ENCODE results near the gene CD9.
"Not testable (repeated sequence)": the region's sequence is repeated elsewhere in the genome, so short reads cannot be mapped to it uniquely, and the experiment has no call there.

The CD9 gene, protein sequence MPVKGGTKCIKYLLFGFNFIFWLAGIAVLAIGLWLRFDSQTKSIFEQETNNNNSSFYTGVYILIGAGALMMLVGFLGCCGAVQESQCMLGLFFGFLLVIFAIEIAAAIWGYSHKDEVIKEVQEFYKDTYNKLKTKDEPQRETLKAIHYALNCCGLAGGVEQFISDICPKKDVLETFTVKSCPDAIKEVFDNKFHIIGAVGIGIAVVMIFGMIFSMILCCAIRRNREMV

DNA sequence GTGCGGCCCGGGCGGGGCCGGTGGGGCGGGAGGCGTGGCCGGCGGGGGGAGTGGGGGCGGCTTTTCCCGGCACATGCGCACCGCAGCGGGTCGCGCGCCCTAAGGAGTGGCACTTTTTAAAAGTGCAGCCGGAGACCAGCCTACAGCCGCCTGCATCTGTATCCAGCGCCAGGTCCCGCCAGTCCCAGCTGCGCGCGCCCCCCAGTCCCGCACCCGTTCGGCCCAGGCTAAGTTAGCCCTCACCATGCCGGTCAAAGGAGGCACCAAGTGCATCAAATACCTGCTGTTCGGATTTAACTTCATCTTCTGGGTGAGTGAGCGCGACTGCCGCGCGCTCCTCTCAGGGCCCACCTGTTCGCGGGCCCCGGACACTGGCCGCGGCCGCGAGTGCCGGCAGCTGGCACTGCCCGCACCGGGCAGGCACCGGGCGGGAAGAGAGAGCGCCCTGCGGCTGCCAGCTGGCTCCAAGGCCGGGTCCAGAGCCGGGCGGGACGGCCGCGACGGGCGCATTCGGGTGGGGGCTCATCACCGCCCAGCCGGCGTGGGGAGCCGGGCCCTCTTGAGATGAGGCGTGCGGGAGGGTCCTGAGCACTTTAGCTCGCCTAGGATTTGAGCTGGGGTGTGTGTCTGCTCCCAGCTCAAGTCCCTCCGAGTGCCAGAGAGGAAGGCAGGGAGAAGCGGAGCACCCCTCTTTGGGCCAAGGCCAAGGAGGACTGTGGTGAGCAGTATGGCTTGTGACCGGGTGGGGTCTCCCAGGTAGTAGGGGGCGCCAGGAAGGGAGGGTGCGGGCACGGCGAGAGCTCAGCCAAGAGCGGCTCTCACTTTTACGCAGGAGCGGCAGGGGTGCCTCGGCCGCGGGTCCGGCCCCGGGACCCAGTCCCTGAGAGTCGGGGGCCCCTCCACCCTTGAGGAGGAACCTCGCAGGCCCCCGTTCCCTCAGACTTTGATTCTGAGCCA lies at the start of gene CD9:
Gene CD9 (plus strand): TSS at position 145 of the 957 bp plus-strand sequence. CDS start 100 bp downstream, at position 245.
- Mint-ChIP-seq H3K4me3 (peak within 1 kb of the TSS; percentile 82 to 86 (median 84)), H3K36me3 (ENCODE audit: low read depth) (no peaks in the 10 kb centered on the region), H3K27me3 (ENCODE audit: low read depth) (peaks cover 58% of the 10 kb centered on the region), H3K4me1 (peaks cover 64% of the 10 kb centered on the region), H3K27ac (peak within 1 kb of the TSS; percentile 34 to 82 (median 79)), H3K9me3 (no peaks in the 10 kb centered on the region)
- TF ChIP-seq, protein P1, sequence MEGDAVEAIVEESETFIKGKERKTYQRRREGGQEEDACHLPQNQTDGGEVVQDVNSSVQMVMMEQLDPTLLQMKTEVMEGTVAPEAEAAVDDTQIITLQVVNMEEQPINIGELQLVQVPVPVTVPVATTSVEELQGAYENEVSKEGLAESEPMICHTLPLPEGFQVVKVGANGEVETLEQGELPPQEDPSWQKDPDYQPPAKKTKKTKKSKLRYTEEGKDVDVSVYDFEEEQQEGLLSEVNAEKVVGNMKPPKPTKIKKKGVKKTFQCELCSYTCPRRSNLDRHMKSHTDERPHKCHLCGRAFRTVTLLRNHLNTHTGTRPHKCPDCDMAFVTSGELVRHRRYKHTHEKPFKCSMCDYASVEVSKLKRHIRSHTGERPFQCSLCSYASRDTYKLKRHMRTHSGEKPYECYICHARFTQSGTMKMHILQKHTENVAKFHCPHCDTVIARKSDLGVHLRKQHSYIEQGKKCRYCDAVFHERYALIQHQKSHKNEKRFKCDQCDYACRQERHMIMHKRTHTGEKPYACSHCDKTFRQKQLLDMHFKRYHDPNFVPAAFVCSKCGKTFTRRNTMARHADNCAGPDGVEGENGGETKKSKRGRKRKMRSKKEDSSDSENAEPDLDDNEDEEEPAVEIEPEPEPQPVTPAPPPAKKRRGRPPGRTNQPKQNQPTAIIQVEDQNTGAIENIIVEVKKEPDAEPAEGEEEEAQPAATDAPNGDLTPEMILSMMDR (IDR thresholded peaks at IDR 0.05; ENCODE audit: unreplicated experiment in 3 of 3): no peak

DNA sequence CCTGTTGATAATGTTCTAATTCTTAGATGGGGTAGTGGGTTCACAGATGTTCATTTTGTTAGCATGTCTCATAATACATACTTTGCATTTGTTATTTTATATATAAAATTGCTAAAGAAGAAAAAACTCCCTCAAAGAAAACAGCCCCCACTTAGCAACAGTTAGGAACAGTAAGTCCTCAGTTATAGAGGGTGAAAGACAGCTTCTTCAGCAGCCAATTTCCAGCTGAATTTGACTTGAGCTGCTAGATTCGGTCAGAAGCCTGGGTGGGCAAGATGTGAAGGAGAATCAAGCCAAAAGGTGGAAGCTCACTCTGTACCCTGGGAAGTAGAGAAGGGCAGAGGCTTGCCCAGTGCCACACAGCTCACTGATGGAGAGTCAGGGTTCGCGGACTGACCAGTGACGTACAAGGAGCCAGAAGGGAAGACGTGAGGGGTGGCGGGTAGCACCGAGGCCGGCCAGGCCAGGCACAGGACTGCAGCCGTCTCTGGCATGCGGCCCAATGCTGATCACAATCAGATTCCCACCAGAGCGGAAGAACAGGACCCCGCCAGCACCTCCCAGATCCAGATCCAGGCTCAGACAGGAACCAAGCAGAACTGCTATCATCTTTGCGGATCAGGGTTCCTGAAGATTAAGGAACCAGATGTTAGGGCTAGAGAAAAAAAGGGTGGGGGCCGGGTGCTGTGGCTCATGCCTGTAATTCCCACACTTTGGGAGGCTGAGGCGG lies 45.3 kb upstream of the CD9 start:
- Mint-ChIP-seq H3K27me3 (ENCODE audit: low read depth) (no peaks in the 10 kb centered on the region), H3K4me1 (peaks cover 12% of the 10 kb centered on the region), H3K9me3 (no peaks in the 10 kb centered on the region), H3K27ac (no peak overlapping the region), H3K4me3 (no peak overlapping the region), H3K36me3 (ENCODE audit: low read depth) (no peaks in the 10 kb centered on the region)
- TF ChIP-seq, protein P1 (IDR thresholded peaks at IDR 0.05; ENCODE audit: unreplicated experiment in 3 of 3): no peak

DNA sequence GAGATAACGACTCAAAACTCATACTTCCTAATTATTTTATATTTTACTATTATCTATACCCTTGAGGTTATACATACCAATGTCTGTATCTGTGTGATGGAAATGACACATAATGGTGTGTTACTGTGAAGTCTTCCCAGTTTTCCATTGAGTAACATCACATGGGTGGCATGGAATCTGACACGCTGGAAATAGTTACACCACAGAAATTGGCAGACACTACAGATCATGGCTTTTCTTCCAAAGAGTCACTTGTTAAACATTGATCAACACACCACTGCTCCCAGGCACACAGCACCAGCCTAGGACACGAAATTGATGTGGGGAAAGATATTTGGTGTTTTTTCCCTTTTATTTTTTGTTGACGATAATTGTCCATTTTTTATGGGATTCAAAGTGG lies 42.7 kb upstream of the CD9 start:
- Mint-ChIP-seq H3K36me3 (ENCODE audit: low read depth) (no peaks in the 10 kb centered on the region), H3K4me1 (peaks cover 29% of the 10 kb centered on the region), H3K27ac (peak overlapping the region in 2 of 3 experiments; percentile 13 to 48), H3K4me3 (no peak overlapping the region), H3K27me3 (ENCODE audit: low read depth) (no peaks in the 10 kb centered on the region), H3K9me3 (no peaks in the 10 kb centered on the region)
- TF ChIP-seq, protein P1 (IDR thresholded peaks at IDR 0.05; ENCODE audit: unreplicated experiment in 3 of 3): no peak

DNA sequence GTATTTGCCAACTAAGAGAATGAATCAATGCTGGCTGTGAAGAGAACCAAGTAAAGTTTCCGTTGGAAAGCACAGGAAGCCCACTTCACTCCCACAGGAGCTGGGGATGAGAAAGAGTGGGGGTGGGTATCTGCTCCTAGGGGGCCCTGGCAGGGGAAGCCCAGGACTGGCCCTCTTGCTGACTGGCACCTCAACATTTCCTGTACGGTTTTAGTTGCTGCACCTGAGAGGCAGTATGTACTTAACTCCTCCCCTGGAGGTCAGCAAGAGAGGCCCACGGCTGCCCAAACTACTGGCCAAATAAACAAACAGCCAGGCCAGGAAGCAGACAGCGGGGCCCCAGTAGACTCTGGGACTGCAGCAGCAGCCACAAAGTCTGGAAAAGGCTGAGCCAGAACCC lies 41.9 kb upstream of the CD9 start:
- Mint-ChIP-seq H3K9me3 (no peaks in the 10 kb centered on the region), H3K36me3 (ENCODE audit: low read depth) (no peaks in the 10 kb centered on the region), H3K4me3 (no peak overlapping the region), H3K27ac (peak overlapping the region; percentile 13 to 66 (median 48)), H3K4me1 (peaks cover 29% of the 10 kb centered on the region), H3K27me3 (ENCODE audit: low read depth) (no peaks in the 10 kb centered on the region)
- TF ChIP-seq, protein P1 (IDR thresholded peaks at IDR 0.05; ENCODE audit: unreplicated experiment in 3 of 3): no peak

DNA sequence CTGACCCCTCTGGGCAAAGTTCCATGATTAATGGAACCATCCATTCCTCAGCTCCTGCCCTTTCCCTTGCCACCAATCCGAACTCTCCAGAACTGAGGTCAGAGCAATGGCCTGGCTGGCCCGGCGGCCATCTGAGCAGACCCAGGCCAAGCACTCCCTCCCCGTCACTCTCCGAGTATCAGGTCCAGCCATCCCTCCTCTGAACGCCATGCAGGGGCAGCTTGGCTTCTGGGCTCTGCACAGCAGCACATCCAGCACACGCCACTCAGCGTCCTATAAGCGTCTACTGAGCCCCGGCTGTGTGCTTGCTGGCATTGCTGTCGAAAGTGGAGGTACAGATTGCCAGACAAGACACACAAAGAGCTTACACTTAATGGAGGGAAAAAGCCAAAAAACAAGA lies 41.5 kb upstream of the CD9 start:
- no peaks in the 10 kb centered on the region for H3K9me3 Mint-ChIP-seq
- H3K4me1 Mint-ChIP-seq: peaks cover 29% of the 10 kb centered on the region
- no peaks in the 10 kb centered on the region for H3K36me3 Mint-ChIP-seq (ENCODE audit: low read depth)
- peak overlapping the region in 1 of 3 experiments; percentile 4 for H3K4me3 Mint-ChIP-seq
- TF ChIP-seq, protein P1 (IDR thresholded peaks at IDR 0.05; ENCODE audit: unreplicated experiment in 3 of 3): no peak
- no peak overlapping the region for H3K27ac Mint-ChIP-seq
- no peaks in the 10 kb centered on the region for H3K27me3 Mint-ChIP-seq (ENCODE audit: low read depth)

DNA sequence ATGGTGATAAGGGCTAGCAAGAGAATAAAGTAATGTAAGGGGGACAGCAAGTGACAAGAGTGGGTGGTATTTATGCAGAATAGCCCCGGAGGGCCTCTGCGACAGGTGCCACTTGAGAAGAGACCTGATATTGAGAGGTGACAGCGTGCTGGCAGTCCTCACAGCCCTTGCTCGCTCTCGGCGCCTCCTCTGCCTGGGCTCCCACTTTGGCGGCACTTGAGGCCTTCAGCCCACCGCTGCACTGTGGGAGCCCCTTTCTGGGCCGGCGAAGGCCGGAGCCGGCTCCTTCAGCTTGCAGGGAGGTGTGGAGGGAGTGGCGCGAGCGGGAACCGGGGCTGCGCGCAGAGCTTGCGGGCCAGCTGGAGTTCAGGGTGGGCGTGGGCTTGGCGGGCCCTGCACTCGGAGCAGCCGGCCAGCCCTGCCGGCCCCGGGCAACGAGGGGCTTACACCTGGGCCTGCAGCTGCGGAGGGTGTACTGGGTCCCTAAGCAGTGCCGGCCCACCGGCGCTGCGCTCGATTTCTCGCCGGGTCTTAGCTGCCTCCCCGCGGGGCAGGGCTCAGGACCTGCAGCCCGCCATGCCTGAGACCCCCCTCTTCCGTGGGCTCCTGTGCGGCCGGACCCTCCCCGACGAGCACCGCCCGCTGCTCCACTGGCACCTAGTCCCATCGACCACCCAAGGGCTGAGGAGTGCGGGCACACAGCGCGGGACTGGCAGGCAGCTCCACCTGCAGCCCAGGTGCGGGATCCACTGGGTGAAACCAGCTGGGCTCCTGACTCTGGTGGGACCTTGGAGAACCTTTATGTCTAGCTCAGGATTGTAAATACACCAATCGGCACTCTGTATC lies 40.8 kb upstream of the CD9 start:
- not testable (repeated sequence) for H3K27ac Mint-ChIP-seq; H3K27me3 Mint-ChIP-seq (ENCODE audit: low read depth); H3K36me3 Mint-ChIP-seq (ENCODE audit: low read depth); H3K9me3 Mint-ChIP-seq; H3K4me3 Mint-ChIP-seq
- peaks cover 29% of the 10 kb centered on the region for H3K4me1 Mint-ChIP-seq

DNA sequence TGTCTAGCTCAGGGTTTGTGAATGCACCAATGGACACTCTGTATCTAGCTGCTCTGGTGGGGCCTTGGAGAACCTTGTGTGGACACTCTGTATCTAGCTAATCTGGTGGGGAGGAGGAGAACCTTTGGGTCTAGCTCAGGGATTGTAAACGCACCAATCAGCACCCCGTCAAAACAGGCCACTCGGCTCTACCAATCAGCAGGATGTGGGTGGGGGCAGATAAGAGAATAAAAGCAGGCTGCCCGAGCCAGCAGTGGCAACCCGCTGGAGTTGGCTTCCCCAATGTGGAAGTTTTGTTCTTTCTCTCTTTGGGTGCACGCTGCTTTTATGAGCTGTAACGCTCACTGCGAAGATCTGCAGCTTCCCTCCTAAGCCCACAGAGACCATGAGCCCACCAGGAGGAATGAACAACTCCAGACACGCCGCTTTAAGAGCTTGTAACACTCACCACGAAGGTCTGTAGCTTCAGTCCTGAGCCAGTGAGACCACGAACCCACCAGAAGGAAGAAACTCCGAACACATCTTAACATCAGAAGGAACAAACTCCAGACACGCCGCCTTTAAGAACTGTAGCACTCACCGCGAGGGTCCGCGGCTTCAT lies 40.1 kb upstream of the CD9 start:
- H3K9me3 Mint-ChIP-seq; H3K4me3 Mint-ChIP-seq; H3K27me3 Mint-ChIP-seq (ENCODE audit: low read depth); H3K36me3 Mint-ChIP-seq (ENCODE audit: low read depth): not testable (repeated sequence)
- Mint-ChIP-seq H3K27ac (peak overlapping the region in 2 of 3 experiments; percentile 20 to 38), H3K4me1 (peaks cover 29% of the 10 kb centered on the region)

All from nephron (organoid).